ENCODE measurements around the gene SMAD6. TPM values are rescaled to one million over a fixed set of nuclear protein-coding genes. Genes with fewer than 3 reads are reported as not detected.

Gene SMAD6
- total and polyA plus RNA-seq, 9 of the 15 experiments (the other 6 are each of a cell fraction or from before 2014, with no cell fraction given) = 0.10 to 15.5 (median 3.7) TPM

- ATAC-seq (no peak), DNase-seq (ENCODE audit: extremely low read depth in 1 of 4, low spot score in 3 of 4) (no peak), FAIRE-seq (no peak)
- Histone ChIP-seq H3K27me3 (ENCODE audit: control insufficient read depth in 2 of 2, insufficient read depth in 2 of 2, low read length in 2 of 2) (no peaks in the 10 kb centered on the region), H3K27ac (ENCODE audit: extremely low read depth, low read depth, low read length) (peak overlapping the region; percentile 5; the same call in 1 of the 3 replicates), H3K36me3 (ENCODE audit: control insufficient read depth, insufficient read depth, low read length) (no peaks in the 10 kb centered on the region), H2AFZ (ENCODE audit: low read depth, low read length) (peak overlapping the region; percentile 49), H3K79me2 (ENCODE audit: control insufficient read depth, insufficient read depth, low read length) (no peaks in the 10 kb centered on the region), H3K9me1 (ENCODE audit: control insufficient read depth, insufficient read depth, low read length) (no peaks in the 10 kb centered on the region), H3K4me3 (no peak overlapping the region), H3K9ac (ENCODE audit: insufficient read depth in 1 of 2, low read depth in 2 of 2, low read length in 2 of 2) (peak overlapping the region in 1 of 2 experiments; percentile 53; a peak in 2 of 4 replicates), H3K4me1 (replicated peaks in 1 of 2; ENCODE audit: control insufficient read depth in 2 of 2, insufficient read depth in 2 of 2, low read length in 2 of 2) (peaks cover 31 to 55% of the 10 kb centered on the region in 2 experiments), H3K9me3 (replicated peaks; ENCODE audit: control insufficient read depth, insufficient read depth, low read depth, low read length) (no peaks in the 10 kb centered on the region), H4K20me1 (replicated peaks; ENCODE audit: control insufficient read depth, insufficient read depth, low read length) (no peaks in the 10 kb centered on the region), H3K4me2 (ENCODE audit: insufficient read depth, low read length) (no peak overlapping the region)
- POLR2A ChIA-PET = interaction anchor here (0.6 to 1.3 kb wide), 2 partner anchors 14 to 20 kb away, joined by 4 read pairs; no protein-coding TSS in a partner anchor
- in situ Hi-C loops (cut with MboI) = no loop called here
- intact Hi-C loops (cut with micrococcal nuclease) = no loop called here
- TF ChIP-seq HIVEP1 (CRISPR knock-in tag; IDR thresholded peaks at IDR 0.05) (no peak), KHSRP (IDR thresholded peaks at IDR 0.05) (no peak), NFIX (CRISPR knock-in tag; IDR thresholded peaks at IDR 0.05; ENCODE audit: low read depth) (no peak), FIP1L1 (IDR thresholded peaks at IDR 0.05; ENCODE audit: low read depth, low read length, poor library complexity, severe bottlenecking) (no peak)
- CTCF ChIA-PET (ENCODE audit: low intra/inter-chr PET ratio) = no interaction called here
- 83% methylated on average over 3 of the region's 3 CpGs for WGBS (ENCODE audit: insufficient coverage, low coverage, missing lambda C conversion rate)
- BruUV-seq (replicated peaks) = no TSS peak
Observed at GRCh38 chr15:66805202-66805885, 103.3 kb downstream of the SMAD6 start.

GRCh38 chr15:66808181-66808824, 106.3 kb downstream of the SMAD6 start:
- Histone ChIP-seq H3K27ac (ENCODE audit: extremely low read depth, low read depth, low read length) (no peak overlapping the region), H3K4me1 (replicated peaks in 1 of 2; ENCODE audit: control insufficient read depth in 2 of 2, insufficient read depth in 2 of 2, low read length in 2 of 2) (peaks cover 16 to 39% of the 10 kb centered on the region in 2 experiments), H2AFZ (ENCODE audit: low read depth, low read length) (peak overlapping the region; percentile 31; the same call in 1 of the 2 replicates), H3K4me2 (ENCODE audit: insufficient read depth, low read length) (no peak overlapping the region), H3K27me3 (ENCODE audit: control insufficient read depth in 2 of 2, insufficient read depth in 2 of 2, low read length in 2 of 2) (no peaks in the 10 kb centered on the region), H3K4me3 (no peak overlapping the region), H4K20me1 (replicated peaks; ENCODE audit: control insufficient read depth, insufficient read depth, low read length) (no peaks in the 10 kb centered on the region), H3K36me3 (ENCODE audit: control insufficient read depth, insufficient read depth, low read length) (no peaks in the 10 kb centered on the region), H3K9me1 (ENCODE audit: control insufficient read depth, insufficient read depth, low read length) (no peaks in the 10 kb centered on the region), H3K79me2 (ENCODE audit: control insufficient read depth, insufficient read depth, low read length) (no peaks in the 10 kb centered on the region), H3K9ac (ENCODE audit: insufficient read depth in 1 of 2, low read depth in 2 of 2, low read length in 2 of 2) (peak overlapping the region in 1 of 2 experiments; percentile 6; a peak in 1 of 4 replicates), H3K9me3 (replicated peaks; ENCODE audit: control insufficient read depth, insufficient read depth, low read depth, low read length) (no peaks in the 10 kb centered on the region)
- DNase-seq (ENCODE audit: extremely low read depth in 1 of 4, low spot score in 3 of 4) = no peak
- POLR2A ChIA-PET = interaction anchor here (1.5 kb wide), 1 partner anchor 12 kb away, joined by 5 read pairs; no protein-coding TSS in a partner anchor
- ATAC-seq = no peak
- TF ChIP-seq NCOA1 (IDR thresholded peaks at IDR 0.05; ENCODE audit: low read depth) (no peak), ZNF717 (CRISPR knock-in tag; IDR thresholded peaks at IDR 0.05) (no peak), PPARD (CRISPR knock-in tag; IDR thresholded peaks at IDR 0.05) (no peak), ZNF41 (CRISPR knock-in tag; conservative IDR thresholded peaks at IDR 0.05) (no peak), ARID3A (IDR thresholded peaks at IDR 0.05; ENCODE audit: borderline replicate concordance, low read depth, low read length) (no peak), MEIS2 (IDR thresholded peaks at IDR 0.05; ENCODE audit: partially characterized antibody) (peak; percentile 21), RFX1 (IDR thresholded peaks at IDR 0.05) (no peak)
- WGBS (ENCODE audit: insufficient coverage, low coverage, missing lambda C conversion rate) = 72% methylated on average over 19 of the region's 21 CpGs
- intact Hi-C loops (cut with micrococcal nuclease) = no loop called here
- no TSS peak for BruUV-seq (replicated peaks)
- in situ Hi-C loops (cut with MboI) = no loop called here
- no peak for FAIRE-seq
- CTCF ChIA-PET (ENCODE audit: low intra/inter-chr PET ratio) = no interaction called here

All from K562 (cell line).